Measurements from ENCODE around the gene HS2ST1.

The HS2ST1 gene

DNA sequence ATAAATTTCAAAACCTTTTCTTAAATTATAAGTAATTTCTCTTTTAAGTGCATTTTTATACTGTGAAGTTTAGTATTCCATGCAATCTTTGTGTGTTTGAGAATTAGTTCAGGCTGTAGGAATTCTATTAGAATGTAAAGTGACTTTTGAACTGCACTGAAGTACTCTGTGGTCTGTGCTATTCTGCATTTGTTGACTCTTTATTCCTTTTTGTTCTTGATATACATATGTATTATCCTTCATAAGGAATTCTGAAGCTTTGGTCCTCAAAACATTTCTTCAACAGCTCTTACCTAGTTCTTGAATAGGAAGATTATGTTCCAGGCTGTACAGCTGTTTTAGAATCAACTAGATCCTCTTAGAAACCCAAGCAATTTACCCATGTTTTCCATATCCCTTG is 158.0 kb downstream of the HS2ST1 start:
- H3K27me3 ChIP-seq (replicated peaks in 2 of 5; ENCODE audit: control insufficient read depth in 4 of 5, insufficient read depth in 5 of 5, low read length in 4 of 5), result no peaks in the 10 kb centered on the region
- H3K36me3 ChIP-seq (ENCODE audit: control insufficient read depth in 4 of 4, insufficient read depth in 4 of 4, low read length in 3 of 4), result peaks cover 0 to 6% (median 0%) of the 10 kb centered on the region in 4 experiments
- H3K9me3 ChIP-seq (ENCODE audit: control extremely low read depth in 1 of 5, control insufficient read depth in 4 of 5, insufficient read depth in 2 of 5, low read depth in 1 of 5, low read length in 4 of 5), result no peaks in the 10 kb centered on the region
- ChIA-PET POLR2A (no interaction called here), CTCF (interaction anchor here (0.9 kb wide), 1 partner anchor 10 kb away, joined by 3 read pairs; no protein-coding TSS in a partner anchor)
- DNase-seq, result no peak
- H3K27ac ChIP-seq (ENCODE audit: insufficient read depth in 1 of 2, low read depth in 1 of 2, low read length in 2 of 2, poor library complexity in 1 of 2, severe bottlenecking in 2 of 2), result no peak overlapping the region
- no peak overlapping the region for H3K4me3 ChIP-seq (ENCODE audit: control insufficient read depth in 1 of 7, extremely low read depth in 1 of 7, insufficient read depth in 4 of 7, low read depth in 2 of 7, low read length in 6 of 7)
- no peaks in the 10 kb centered on the region for H3K4me1 ChIP-seq (ENCODE audit: control extremely low read depth in 1 of 4, control insufficient read depth in 4 of 4, insufficient read depth in 4 of 4, low read length in 3 of 4)

DNA sequence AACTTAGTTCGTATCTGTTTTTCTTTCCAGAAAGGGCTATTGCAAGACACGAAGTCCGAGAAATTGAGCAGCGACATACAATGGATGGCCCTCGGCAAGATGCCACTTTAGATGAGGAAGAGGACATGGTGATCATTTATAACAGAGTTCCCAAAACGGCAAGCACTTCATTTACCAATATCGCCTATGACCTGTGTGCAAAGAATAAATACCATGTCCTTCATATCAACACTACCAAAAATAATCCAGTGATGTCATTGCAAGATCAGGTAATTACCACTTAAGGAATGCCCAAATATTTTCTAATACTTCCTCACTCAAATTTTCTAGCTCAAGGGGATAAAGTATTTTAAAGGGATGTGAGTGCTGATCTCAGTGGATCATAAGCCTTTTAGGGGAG is 158.5 kb downstream of the HS2ST1 start:
- Histone ChIP-seq H3K9me3 (ENCODE audit: control extremely low read depth in 1 of 5, control insufficient read depth in 4 of 5, insufficient read depth in 2 of 5, low read depth in 1 of 5, low read length in 4 of 5) (no peaks in the 10 kb centered on the region), H3K4me3 (ENCODE audit: control insufficient read depth in 1 of 7, extremely low read depth in 1 of 7, insufficient read depth in 4 of 7, low read depth in 2 of 7, low read length in 6 of 7) (no peak overlapping the region), H3K36me3 (ENCODE audit: control insufficient read depth in 4 of 4, insufficient read depth in 4 of 4, low read length in 3 of 4) (peaks cover 0 to 6% (median 0%) of the 10 kb centered on the region in 4 experiments), H3K27me3 (replicated peaks in 2 of 5; ENCODE audit: control insufficient read depth in 4 of 5, insufficient read depth in 5 of 5, low read length in 4 of 5) (no peaks in the 10 kb centered on the region), H3K4me1 (ENCODE audit: control extremely low read depth in 1 of 4, control insufficient read depth in 4 of 4, insufficient read depth in 4 of 4, low read length in 3 of 4) (no peaks in the 10 kb centered on the region), H3K27ac (ENCODE audit: insufficient read depth in 1 of 2, low read depth in 1 of 2, low read length in 2 of 2, poor library complexity in 1 of 2, severe bottlenecking in 2 of 2) (no peak overlapping the region)
- DNase-seq, result no peak
- CTCF ChIA-PET, result interaction anchor here (0.9 kb wide), 1 partner anchor 9 kb away, joined by 3 read pairs; no protein-coding TSS in a partner anchor
- POLR2A ChIA-PET, result no interaction called here
- WGBS (ENCODE audit: insufficient coverage), result 100% methylated on average over 7 of the region's 7 CpGs

DNA sequence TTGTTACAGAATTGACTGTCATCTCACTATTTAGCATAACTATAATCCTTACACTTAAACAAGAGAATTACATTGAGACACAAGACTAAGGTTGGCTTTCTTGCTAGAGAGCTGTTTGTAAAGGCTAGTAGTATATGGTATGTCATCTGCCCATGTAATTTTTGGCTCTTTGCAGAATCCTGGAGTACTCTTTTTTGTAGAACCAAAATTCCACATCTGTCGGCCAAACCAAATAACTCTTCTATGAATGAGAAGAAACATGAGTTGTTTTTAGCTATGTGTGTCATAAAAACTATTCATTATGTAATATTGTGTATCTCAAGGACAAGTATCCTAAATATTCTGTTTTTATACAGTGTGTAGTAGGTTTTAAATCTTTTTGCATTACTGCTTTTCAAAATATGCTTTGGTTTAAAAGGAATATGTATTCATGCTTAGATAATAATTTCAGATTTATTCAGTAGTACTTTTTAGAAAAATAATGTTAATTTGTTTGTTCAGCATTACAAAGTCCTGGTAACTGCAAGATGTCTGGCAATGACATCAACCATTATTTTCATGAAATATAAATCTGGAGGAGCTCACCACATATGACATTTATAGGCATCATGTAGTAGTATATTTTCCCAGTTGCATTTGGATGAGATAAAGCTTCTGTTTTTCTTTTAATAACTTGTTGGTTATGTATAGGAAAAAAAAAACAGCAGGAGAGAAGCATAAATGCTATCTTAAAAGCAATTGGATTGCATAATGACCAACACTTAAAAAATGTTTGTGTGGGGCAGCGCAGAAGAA is 159.8 kb downstream of the HS2ST1 start:
- WGBS (ENCODE audit: insufficient coverage), result 88% methylated on average over 1 of the region's 2 CpGs

DNA sequence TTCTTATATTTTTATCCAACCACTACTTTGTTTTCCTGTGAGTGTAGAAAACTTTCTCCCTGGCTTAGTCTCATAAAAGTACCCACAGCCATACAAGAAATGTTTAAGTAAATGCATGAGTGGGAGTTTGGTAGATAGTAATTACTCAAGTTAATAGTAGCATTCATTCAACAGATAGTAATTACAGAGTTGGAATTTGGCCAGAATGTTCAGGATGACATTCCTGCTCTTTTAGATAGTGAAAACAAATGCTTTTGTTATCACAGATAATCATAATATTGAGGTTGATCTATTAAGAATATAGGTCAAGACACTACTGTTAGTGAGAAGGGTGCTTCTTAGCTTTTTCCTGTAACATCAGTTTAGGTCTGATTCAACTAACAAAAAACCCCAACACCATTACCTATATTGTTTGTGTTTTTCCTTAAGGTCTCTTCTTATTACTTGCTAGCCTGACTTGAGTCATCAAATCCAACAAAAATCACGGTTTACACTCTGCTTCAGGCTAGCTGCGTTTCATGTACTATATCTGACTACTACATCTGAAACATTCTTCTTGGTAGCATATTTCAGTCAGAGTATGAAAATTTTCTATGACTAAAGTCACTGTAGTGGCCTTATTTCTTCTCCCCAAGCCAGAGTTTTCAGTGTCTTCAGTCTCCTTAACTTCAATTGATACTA is 163.7 kb downstream of the HS2ST1 start:
- H3K27me3 ChIP-seq (replicated peaks in 2 of 5; ENCODE audit: control insufficient read depth in 4 of 5, insufficient read depth in 5 of 5, low read length in 4 of 5), result no peaks in the 10 kb centered on the region
- CTCF ChIA-PET, result no interaction called here
- no peak for DNase-seq
- WGBS (ENCODE audit: insufficient coverage), result 89% methylated on average over 2 of the region's 2 CpGs
- H3K4me3 ChIP-seq (ENCODE audit: control insufficient read depth in 1 of 7, extremely low read depth in 1 of 7, insufficient read depth in 4 of 7, low read depth in 2 of 7, low read length in 6 of 7), result no peak overlapping the region
- POLR2A ChIA-PET, result no interaction called here
- H3K9me3 ChIP-seq (ENCODE audit: control extremely low read depth in 1 of 5, control insufficient read depth in 4 of 5, insufficient read depth in 2 of 5, low read depth in 1 of 5, low read length in 4 of 5), result no peaks in the 10 kb centered on the region
- H3K36me3 ChIP-seq (ENCODE audit: control insufficient read depth in 4 of 4, insufficient read depth in 4 of 4, low read length in 3 of 4), result peaks cover 0 to 6% (median under 1%) of the 10 kb centered on the region in 4 experiments
- H3K27ac ChIP-seq (ENCODE audit: insufficient read depth in 1 of 2, low read depth in 1 of 2, low read length in 2 of 2, poor library complexity in 1 of 2, severe bottlenecking in 2 of 2), result no peak overlapping the region
- H3K4me1 ChIP-seq (ENCODE audit: control extremely low read depth in 1 of 4, control insufficient read depth in 4 of 4, insufficient read depth in 4 of 4, low read length in 3 of 4), result no peaks in the 10 kb centered on the region

More for the DNA sequence above, 159.8 kb downstream of the HS2ST1 start:
- ChIA-PET CTCF (no interaction called here), POLR2A (no interaction called here)
- no peak for DNase-seq
- no peaks in the 10 kb centered on the region for H3K27me3 ChIP-seq (replicated peaks in 2 of 5; ENCODE audit: control insufficient read depth in 4 of 5, insufficient read depth in 5 of 5, low read length in 4 of 5)
- no peaks in the 10 kb centered on the region for H3K4me1 ChIP-seq (ENCODE audit: control extremely low read depth in 1 of 4, control insufficient read depth in 4 of 4, insufficient read depth in 4 of 4, low read length in 3 of 4)
- no peak overlapping the region for H3K27ac ChIP-seq (ENCODE audit: insufficient read depth in 1 of 2, low read depth in 1 of 2, low read length in 2 of 2, poor library complexity in 1 of 2, severe bottlenecking in 2 of 2)
- no peak overlapping the region for H3K4me3 ChIP-seq (ENCODE audit: control insufficient read depth in 1 of 7, extremely low read depth in 1 of 7, insufficient read depth in 4 of 7, low read depth in 2 of 7, low read length in 6 of 7)
- H3K9me3 ChIP-seq (ENCODE audit: control extremely low read depth in 1 of 5, control insufficient read depth in 4 of 5, insufficient read depth in 2 of 5, low read depth in 1 of 5, low read length in 4 of 5), result no peaks in the 10 kb centered on the region
- peaks cover 0 to 6% (median 0%) of the 10 kb centered on the region in 4 experiments for H3K36me3 ChIP-seq (ENCODE audit: control insufficient read depth in 4 of 4, insufficient read depth in 4 of 4, low read length in 3 of 4)

DNA sequence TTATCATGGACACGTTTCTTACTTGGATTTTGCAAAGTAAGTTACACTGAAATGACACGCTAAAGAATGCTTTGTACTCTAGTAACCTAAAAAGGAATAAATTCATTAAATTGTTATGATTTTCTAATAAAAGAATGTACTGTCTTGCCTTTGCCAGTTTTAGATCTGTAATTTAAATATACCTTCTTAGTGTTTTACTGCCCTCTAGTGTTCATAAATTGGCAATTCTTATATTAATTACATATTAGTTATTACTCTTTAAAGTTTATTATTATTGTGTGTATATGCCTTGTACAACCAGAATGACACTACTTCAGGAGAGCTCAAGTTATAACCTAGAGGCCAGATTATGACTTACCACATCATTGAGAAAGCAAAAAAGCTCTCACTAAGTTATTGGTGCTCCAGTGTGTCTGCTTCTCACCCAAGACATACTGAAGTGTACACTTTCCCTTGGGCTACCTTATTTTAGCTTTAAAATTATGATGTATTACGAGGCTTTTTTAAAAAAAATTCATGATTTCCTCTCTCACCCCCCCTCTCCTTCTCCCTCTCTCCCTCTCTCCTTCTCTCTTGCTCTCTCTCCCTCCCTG is 169.9 kb downstream of the HS2ST1 start:
- H3K9me3 ChIP-seq (ENCODE audit: control extremely low read depth in 1 of 5, control insufficient read depth in 4 of 5, insufficient read depth in 2 of 5, low read depth in 1 of 5, low read length in 4 of 5), result no peaks in the 10 kb centered on the region
- no peak overlapping the region for H3K27ac ChIP-seq (ENCODE audit: insufficient read depth in 1 of 2, low read depth in 1 of 2, low read length in 2 of 2, poor library complexity in 1 of 2, severe bottlenecking in 2 of 2)
- CTCF ChIA-PET, result interaction anchor here (0.8 to 1.9 kb wide), 12 partner anchors 9 to 380 kb away, joined by 3 to 11 read pairs (median 4); partner anchors contain the start of gene SH3GLB1
- H3K27me3 ChIP-seq (replicated peaks in 2 of 5; ENCODE audit: control insufficient read depth in 4 of 5, insufficient read depth in 5 of 5, low read length in 4 of 5), result no peaks in the 10 kb centered on the region
- H3K36me3 ChIP-seq (ENCODE audit: control insufficient read depth in 4 of 4, insufficient read depth in 4 of 4, low read length in 3 of 4), result peaks cover 0 to 2% (median 0%) of the 10 kb centered on the region in 4 experiments
- no peaks in the 10 kb centered on the region for H3K4me1 ChIP-seq (ENCODE audit: control extremely low read depth in 1 of 4, control insufficient read depth in 4 of 4, insufficient read depth in 4 of 4, low read length in 3 of 4)
- POLR2A ChIA-PET, result no interaction called here
- WGBS (ENCODE audit: insufficient coverage), result no CpG with 5 or more reads among the region's 3 CpGs
- peak; percentile 37 to 61 (median 53) for DNase-seq
- no peak overlapping the region for H3K4me3 ChIP-seq (ENCODE audit: control insufficient read depth in 1 of 7, extremely low read depth in 1 of 7, insufficient read depth in 4 of 7, low read depth in 2 of 7, low read length in 6 of 7)

DNA sequence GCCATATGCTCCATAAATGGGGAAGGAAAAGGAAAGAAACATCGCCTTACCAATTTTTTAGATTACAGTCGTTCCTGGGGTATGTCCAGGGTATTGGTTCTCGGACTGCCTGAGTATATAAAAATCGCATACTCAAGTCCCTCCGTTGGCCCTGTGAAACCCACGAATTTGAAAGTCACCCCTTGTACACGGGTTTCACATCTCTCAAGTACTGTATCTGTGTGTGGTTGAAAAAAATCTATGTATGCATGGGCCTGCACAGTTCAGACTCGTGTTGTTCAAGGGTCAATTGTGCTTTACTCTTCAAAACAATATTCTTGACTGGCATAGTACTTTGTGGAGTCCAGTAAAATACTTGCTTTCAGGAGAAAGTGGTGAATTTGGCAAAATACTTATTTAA is 171.7 kb downstream of the HS2ST1 start:
- 98% methylated on average over 6 of the region's 8 CpGs for WGBS (ENCODE audit: insufficient coverage)
- no peak for DNase-seq
- Histone ChIP-seq H3K4me1 (ENCODE audit: control extremely low read depth in 1 of 4, control insufficient read depth in 4 of 4, insufficient read depth in 4 of 4, low read length in 3 of 4) (no peaks in the 10 kb centered on the region), H3K36me3 (ENCODE audit: control insufficient read depth in 4 of 4, insufficient read depth in 4 of 4, low read length in 3 of 4) (peaks cover 0 to 2% (median 0%) of the 10 kb centered on the region in 4 experiments), H3K4me3 (ENCODE audit: control insufficient read depth in 1 of 7, extremely low read depth in 1 of 7, insufficient read depth in 4 of 7, low read depth in 2 of 7, low read length in 6 of 7) (no peak overlapping the region), H3K9me3 (ENCODE audit: control extremely low read depth in 1 of 5, control insufficient read depth in 4 of 5, insufficient read depth in 2 of 5, low read depth in 1 of 5, low read length in 4 of 5) (no peaks in the 10 kb centered on the region), H3K27ac (ENCODE audit: insufficient read depth in 1 of 2, low read depth in 1 of 2, low read length in 2 of 2, poor library complexity in 1 of 2, severe bottlenecking in 2 of 2) (no peak overlapping the region), H3K27me3 (replicated peaks in 2 of 5; ENCODE audit: control insufficient read depth in 4 of 5, insufficient read depth in 5 of 5, low read length in 4 of 5) (no peaks in the 10 kb centered on the region)
- ChIA-PET CTCF (interaction anchor here (0.8 to 1.5 kb wide), 3 partner anchors 61 to 699 kb away, joined by 3 to 5 read pairs (median 3); partner anchors contain the start of gene SH3GLB1), POLR2A (no interaction called here)
